ENCODE measurements around the gene TAP1.

DNA sequence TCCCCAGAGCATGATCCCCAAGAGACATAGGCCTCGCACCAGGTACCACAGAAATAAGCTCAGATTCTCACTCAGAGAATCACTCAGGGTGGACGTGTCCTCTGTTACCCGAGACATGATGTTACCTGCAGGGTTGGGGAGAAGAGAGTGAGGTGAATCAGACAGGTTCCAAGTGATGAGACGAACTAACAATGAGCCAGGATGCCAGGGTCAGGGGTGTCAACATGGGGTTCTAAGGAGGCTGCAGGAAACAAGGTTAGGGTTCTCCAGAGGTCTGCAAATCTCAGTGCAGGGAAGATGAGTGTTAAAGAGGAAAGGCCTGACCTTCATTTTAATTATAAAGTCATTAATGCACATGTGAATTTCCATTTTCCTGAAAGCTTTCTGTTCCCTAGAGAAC lies 2.5 kb downstream of the TAP1 start:
- TF ChIP-seq CTCF (IDR thresholded peaks at IDR 0.05; ENCODE audit: low read depth, low read length) (no peak), EZH2phosphoT487 (IDR thresholded peaks at IDR 0.05; ENCODE audit: low read depth) (no peak)
